ENCODE results near the gene SPOP.
"Not testable (repeated sequence)": the region's sequence is repeated elsewhere in the genome, so short reads cannot be mapped to it uniquely, and the experiment has no call there.

- TF ChIP-seq, protein P1, sequence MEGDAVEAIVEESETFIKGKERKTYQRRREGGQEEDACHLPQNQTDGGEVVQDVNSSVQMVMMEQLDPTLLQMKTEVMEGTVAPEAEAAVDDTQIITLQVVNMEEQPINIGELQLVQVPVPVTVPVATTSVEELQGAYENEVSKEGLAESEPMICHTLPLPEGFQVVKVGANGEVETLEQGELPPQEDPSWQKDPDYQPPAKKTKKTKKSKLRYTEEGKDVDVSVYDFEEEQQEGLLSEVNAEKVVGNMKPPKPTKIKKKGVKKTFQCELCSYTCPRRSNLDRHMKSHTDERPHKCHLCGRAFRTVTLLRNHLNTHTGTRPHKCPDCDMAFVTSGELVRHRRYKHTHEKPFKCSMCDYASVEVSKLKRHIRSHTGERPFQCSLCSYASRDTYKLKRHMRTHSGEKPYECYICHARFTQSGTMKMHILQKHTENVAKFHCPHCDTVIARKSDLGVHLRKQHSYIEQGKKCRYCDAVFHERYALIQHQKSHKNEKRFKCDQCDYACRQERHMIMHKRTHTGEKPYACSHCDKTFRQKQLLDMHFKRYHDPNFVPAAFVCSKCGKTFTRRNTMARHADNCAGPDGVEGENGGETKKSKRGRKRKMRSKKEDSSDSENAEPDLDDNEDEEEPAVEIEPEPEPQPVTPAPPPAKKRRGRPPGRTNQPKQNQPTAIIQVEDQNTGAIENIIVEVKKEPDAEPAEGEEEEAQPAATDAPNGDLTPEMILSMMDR (IDR thresholded peaks at IDR 0.05): not testable (repeated sequence)
- TF ChIP-seq ZFX (IDR thresholded peaks at IDR 0.05; ENCODE audit: borderline replicate concordance): not testable (repeated sequence)
Observed at GRCh38 chr17:49646056-49646390, 31.9 kb downstream of the SPOP start.
